GM19193 (cell line): ENCODE data around the gene COMMD4.

Experiments used
- POLR2A ChIP-seq: IDR thresholded peaks from 4 replicates; pipeline ENCODE4 v1.6.1; 2011; ENCODE audit not compliant: insufficient read depth, insufficient read length; ENCODE audit errors: extremely low read depth

The COMMD4 gene

GRCh38 chr15:75367006-75367405 is 31.1 kb downstream of the COMMD4 start:
- no peak for TF ChIP-seq POLR2A

GRCh38 chr15:75367406-75367912 is 31.6 kb downstream of the COMMD4 start:
- no peak for TF ChIP-seq POLR2A

GRCh38 chr15:75367913-75368688 is 32.2 kb downstream of the COMMD4 start, which contains the start of gene MAN2C1:
Gene MAN2C1, minus strand, starts transcription at chr15:75368607. Its CDS starts 24 bp downstream, at chr15:75368583.
- peak; percentile 97 for TF ChIP-seq POLR2A

DNA sequence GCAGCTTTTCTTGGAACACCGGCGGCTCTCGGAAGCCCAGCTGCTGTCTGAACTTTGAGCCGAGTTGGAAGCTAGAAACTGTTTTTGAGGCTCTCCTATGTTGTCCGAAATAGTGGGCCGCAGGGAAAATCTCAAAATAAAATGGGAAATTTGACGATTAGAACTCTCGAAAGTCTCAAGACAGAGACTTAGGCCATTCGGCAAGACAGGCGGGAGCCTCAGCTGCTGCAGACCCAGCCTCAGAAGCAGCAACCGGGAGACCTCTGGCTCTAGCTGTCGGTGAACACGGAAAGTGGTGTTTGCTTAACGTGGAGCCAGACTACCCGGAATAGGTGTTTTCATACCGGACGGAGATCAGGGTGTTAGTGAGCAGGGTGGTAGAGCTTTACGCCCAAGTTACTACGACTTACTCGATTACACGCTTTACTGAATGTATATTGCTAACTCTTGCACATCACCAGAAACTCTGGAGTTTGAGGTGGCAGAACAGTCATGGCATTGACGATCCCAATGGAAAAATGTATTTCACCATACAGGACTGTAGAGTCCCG is 32.9 kb downstream of the COMMD4 start:
- no peak for TF ChIP-seq POLR2A

- no peak for TF ChIP-seq POLR2A
Observed at GRCh38 chr15:75369897-75370581, 34.2 kb downstream of the COMMD4 start.

- no peak for TF ChIP-seq POLR2A
Observed at GRCh38 chr15:75371486-75371885, 35.6 kb downstream of the COMMD4 start.

- TF ChIP-seq POLR2A: no peak
Observed at GRCh38 chr15:75371901-75372688, 36.2 kb downstream of the COMMD4 start.

GRCh38 chr15:75380773-75381172 is 44.9 kb downstream of the COMMD4 start:
- TF ChIP-seq POLR2A: no peak
